B cell (primary cell): ENCODE data around the gene TIMP2. TPM values are rescaled to one million over a fixed set of nuclear protein-coding genes. Genes with fewer than 3 reads are reported as not detected.

Experiments used
- ATAC-seq: fragments of 200-7000 bp; cut with Tn5 transposase; one replicate; pipeline ENCODE4 v1.10.0; 2021; ENCODE audit warnings: low read depth, mild to moderate bottlenecking, moderate number of reproducible peaks, moderate library complexity
- CTCF ChIA-PET: fragments of 350-600 bp; sonication (Branson Sonifier 250); formaldehyde crosslinking; loops from one replicate; lab custom pipeline; 2021; ENCODE audit warnings: antibody characterized with exemption, inconsistent platforms; lab: Charles Lee
- POLR2A ChIA-PET: fragments of 350-600 bp; sonication (Branson Sonifier 250); formaldehyde crosslinking; loops from one replicate; lab custom pipeline; 2021; ENCODE audit warnings: antibody characterized with exemption; lab: Charles Lee
- DNase-seq: peaks from one replicate; pipeline ENCODE4 v3.0.0; 2013
- H2AFZ ChIP-seq: 2 replicates; pipeline ENCODE4 v1.6.1; 2012; ENCODE audit warnings: mild to moderate bottlenecking, low read depth, low read length; ENCODE audit not compliant: insufficient read depth, poor library complexity, severe bottlenecking
- H3K27ac ChIP-seq, 2 donors: 1 replicate in 1 of 2; 2 replicates in 1 of 2; pipeline ENCODE4 v1.5.1; 2012 to 2013; ENCODE audit warnings: low read length in 2 of 2, mild to moderate bottlenecking in 2 of 2, moderate library complexity in 1 of 2
- H3K27me3 ChIP-seq, 4 experiments: fragments of 200-600 bp in 1 of 4; sonication (generic) in 1 of 4; replicated peaks in 1 of 4; 1 replicate in 2 of 4; 2 replicates in 2 of 4; pipeline versions ENCODE4 v1.6.1 to v1.7.0; 2013 to 2016; ENCODE audit warnings: low read length in 3 of 4, mild to moderate bottlenecking in 2 of 4, mixed read lengths in 1 of 4, moderate library complexity in 1 of 4; ENCODE audit not compliant: insufficient read depth in 4 of 4, control insufficient read depth in 3 of 4; ENCODE audit errors: control extremely low read depth in 1 of 4
- H3K36me3 ChIP-seq, 2 experiments: replicated peaks in 1 of 2; 1 replicate in 1 of 2; 2 replicates in 1 of 2; pipeline versions ENCODE4 v1.6.1 to v1.7.1; 2013; ENCODE audit warnings: low read length in 1 of 2; ENCODE audit not compliant: insufficient read depth in 2 of 2, control insufficient read depth in 1 of 2; ENCODE audit errors: control extremely low read depth in 1 of 2, extremely low read depth in 1 of 2
- H3K4me1 ChIP-seq, 2 donors: fragments of 200-600 bp in 1 of 2; sonication (generic) in 1 of 2; 1 replicate in 1 of 2; 2 replicates in 1 of 2; pipeline versions ENCODE4 v1.5.1 to v1.6.1; 2013 to 2017; ENCODE audit warnings: low read length in 2 of 2; ENCODE audit not compliant: control insufficient read depth in 2 of 2, insufficient read depth in 2 of 2
- H3K4me2 ChIP-seq: replicated peaks from 2 replicates; pipeline ENCODE3; 2012; ENCODE audit warnings: mild to moderate bottlenecking, low read depth, low read length; ENCODE audit not compliant: poor library complexity, severe bottlenecking
- H3K4me3 ChIP-seq, 5 experiments: fragments of 200-600 bp in 1 of 5; sonication (generic) in 1 of 5; 1 replicate in 3 of 5; 2 replicates in 2 of 5; pipeline versions ENCODE4 v1.5.1 to v1.7.0; 2011 to 2016; ENCODE audit warnings: low read length in 4 of 5, mild to moderate bottlenecking in 4 of 5, low read depth in 2 of 5, control low read depth in 1 of 5, moderate library complexity in 1 of 5; ENCODE audit not compliant: insufficient read depth in 1 of 5; ENCODE audit errors: control extremely low read depth in 1 of 5, extremely low read depth in 1 of 5
- H3K79me2 ChIP-seq: fragments of 200-600 bp; sonication (generic); one replicate; pipeline ENCODE4 v1.6.0; 2016; ENCODE audit warnings: low read length; ENCODE audit not compliant: control insufficient read depth, insufficient read depth
- H3K9ac ChIP-seq: fragments of 200-600 bp; sonication (generic); 2 replicates; pipeline ENCODE4 v1.6.1; 2017; ENCODE audit warnings: mild to moderate bottlenecking, low read length, moderate library complexity
- H3K9me3 ChIP-seq, 3 donors: one replicate each; pipeline versions ENCODE4 v1.6.1 to v1.7.1; 2013; ENCODE audit warnings: low read length in 2 of 3; ENCODE audit not compliant: control insufficient read depth in 2 of 3, insufficient read depth in 1 of 3; ENCODE audit errors: control extremely low read depth in 1 of 3
- H4K20me1 ChIP-seq: 2 replicates; pipeline ENCODE4 v1.6.0; 2012; ENCODE audit warnings: mild to moderate bottlenecking, low read length; ENCODE audit not compliant: insufficient read depth, control insufficient read depth, poor library complexity, severe bottlenecking
- H3K27ac Mint-ChIP-seq: one replicate; pipeline ENCODE4 v1.8.0; 2021; ENCODE audit warnings: mixed read lengths
- H3K27me3 Mint-ChIP-seq: one replicate; pipeline ENCODE4 v1.8.0; 2021; ENCODE audit warnings: mixed read lengths
- H3K4me1 Mint-ChIP-seq: one replicate; pipeline ENCODE4 v1.8.0; 2021; ENCODE audit warnings: mixed read lengths
- H3K4me3 Mint-ChIP-seq: one replicate; pipeline ENCODE4 v1.8.0; 2021; ENCODE audit warnings: mixed read lengths
- H3K9me3 Mint-ChIP-seq: one replicate; pipeline ENCODE4 v1.8.0; 2022; ENCODE audit warnings: mixed read lengths; ENCODE audit not compliant: insufficient read depth
- EZH2 ChIP-seq: IDR thresholded peaks from 2 replicates; pipeline ENCODE4 v1.6.1; 2012; ENCODE audit warnings: borderline replicate concordance, low read depth, mild to moderate bottlenecking, moderate library complexity, low read length; ENCODE audit not compliant: insufficient read depth, poor library complexity, severe bottlenecking
- WGBS: methylation state at CpG from one replicate; pipeline ENCODE4 v1.1.5; 2013; ENCODE audit warnings: missing lambda C conversion rate; ENCODE audit not compliant: insufficient coverage; 5-methylcytosine and 5-hydroxymethylcytosine counted together
- intact Hi-C: fragments of 100-400 bp; cut with micrococcal nuclease; formaldehyde crosslinking; loops from one replicate; pipeline ENCODE4 v1.10.0; 2022
- polyA plus RNA-seq: library from polyadenylated mRNA; depleted of rRNA; stranded (reverse); fragments of >200 nt; gene quantifications from 2 replicates; pipeline ENCODE4 v1.2.3, GENCODE V29; 2012
- total RNA-seq, 2 donors: library from RNA; stranded (reverse); fragments of 120-200 nt in 1 of 2; gene quantifications; 1 replicate in 1 of 2; 2 replicates in 1 of 2; pipeline versions ENCODE4 v1.2.3 to v1.2.4, GENCODE V29; 2013 to 2022
- TF ChIP-seq, protein P1 (sequence below): fragments of 200-600 bp; IDR thresholded peaks from one replicate; pipeline ENCODE4 v1.8.0; 2022; ENCODE audit warnings: antibody characterized with exemption, mild to moderate bottlenecking

The TIMP2 gene
- total and polyA plus RNA-seq, 2 donors (not counting 1 experiment from before 2014, with no cell fraction given): 4.8 to 10.0 TPM

DNA sequence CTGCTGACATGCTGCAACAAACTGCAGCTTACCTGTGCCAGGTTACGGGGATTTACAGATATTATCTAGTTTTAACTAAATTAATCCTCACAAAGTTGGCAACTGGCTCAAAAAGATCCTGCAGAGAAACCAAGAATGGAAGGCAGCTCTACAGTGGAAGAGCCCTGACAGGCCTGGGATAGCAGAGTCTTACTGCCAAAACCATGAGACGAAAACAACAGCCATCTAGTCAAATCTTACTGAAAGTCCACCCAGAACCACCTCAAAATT, 92.7 kb downstream of the TIMP2 start:
- Histone ChIP-seq H3K4me3 (no peak overlapping the region), H3K27ac (no peak overlapping the region), H4K20me1 (peaks cover 32% of the 10 kb centered on the region), H3K4me2 (no peak overlapping the region), H3K4me1 (no peaks in the 10 kb centered on the region), H3K36me3 (peaks cover 2 to 92% of the 10 kb centered on the region in 2 experiments), H3K9me3 (no peaks in the 10 kb centered on the region), H3K27me3 (no peaks in the 10 kb centered on the region), H2AFZ (no peak overlapping the region), H3K9ac (no peak overlapping the region), H3K79me2 (peaks cover 79% of the 10 kb centered on the region)
- POLR2A ChIA-PET: no interaction called here
- H3K4me3 Mint-ChIP-seq: no peak overlapping the region
- 91% methylated on average over 2 of the region's 2 CpGs for WGBS
- H3K9me3 Mint-ChIP-seq: no peaks in the 10 kb centered on the region
- DNase-seq (no peak), ATAC-seq (no peak)
- H3K27ac Mint-ChIP-seq: no peak overlapping the region
- TF ChIP-seq, protein P1, sequence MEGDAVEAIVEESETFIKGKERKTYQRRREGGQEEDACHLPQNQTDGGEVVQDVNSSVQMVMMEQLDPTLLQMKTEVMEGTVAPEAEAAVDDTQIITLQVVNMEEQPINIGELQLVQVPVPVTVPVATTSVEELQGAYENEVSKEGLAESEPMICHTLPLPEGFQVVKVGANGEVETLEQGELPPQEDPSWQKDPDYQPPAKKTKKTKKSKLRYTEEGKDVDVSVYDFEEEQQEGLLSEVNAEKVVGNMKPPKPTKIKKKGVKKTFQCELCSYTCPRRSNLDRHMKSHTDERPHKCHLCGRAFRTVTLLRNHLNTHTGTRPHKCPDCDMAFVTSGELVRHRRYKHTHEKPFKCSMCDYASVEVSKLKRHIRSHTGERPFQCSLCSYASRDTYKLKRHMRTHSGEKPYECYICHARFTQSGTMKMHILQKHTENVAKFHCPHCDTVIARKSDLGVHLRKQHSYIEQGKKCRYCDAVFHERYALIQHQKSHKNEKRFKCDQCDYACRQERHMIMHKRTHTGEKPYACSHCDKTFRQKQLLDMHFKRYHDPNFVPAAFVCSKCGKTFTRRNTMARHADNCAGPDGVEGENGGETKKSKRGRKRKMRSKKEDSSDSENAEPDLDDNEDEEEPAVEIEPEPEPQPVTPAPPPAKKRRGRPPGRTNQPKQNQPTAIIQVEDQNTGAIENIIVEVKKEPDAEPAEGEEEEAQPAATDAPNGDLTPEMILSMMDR: no peak
- TF ChIP-seq EZH2: no peak
- H3K4me1 Mint-ChIP-seq: peaks cover 4% of the 10 kb centered on the region
- H3K27me3 Mint-ChIP-seq: no peaks in the 10 kb centered on the region
- CTCF ChIA-PET: no interaction called here
- intact Hi-C loops: no loop called here

DNA sequence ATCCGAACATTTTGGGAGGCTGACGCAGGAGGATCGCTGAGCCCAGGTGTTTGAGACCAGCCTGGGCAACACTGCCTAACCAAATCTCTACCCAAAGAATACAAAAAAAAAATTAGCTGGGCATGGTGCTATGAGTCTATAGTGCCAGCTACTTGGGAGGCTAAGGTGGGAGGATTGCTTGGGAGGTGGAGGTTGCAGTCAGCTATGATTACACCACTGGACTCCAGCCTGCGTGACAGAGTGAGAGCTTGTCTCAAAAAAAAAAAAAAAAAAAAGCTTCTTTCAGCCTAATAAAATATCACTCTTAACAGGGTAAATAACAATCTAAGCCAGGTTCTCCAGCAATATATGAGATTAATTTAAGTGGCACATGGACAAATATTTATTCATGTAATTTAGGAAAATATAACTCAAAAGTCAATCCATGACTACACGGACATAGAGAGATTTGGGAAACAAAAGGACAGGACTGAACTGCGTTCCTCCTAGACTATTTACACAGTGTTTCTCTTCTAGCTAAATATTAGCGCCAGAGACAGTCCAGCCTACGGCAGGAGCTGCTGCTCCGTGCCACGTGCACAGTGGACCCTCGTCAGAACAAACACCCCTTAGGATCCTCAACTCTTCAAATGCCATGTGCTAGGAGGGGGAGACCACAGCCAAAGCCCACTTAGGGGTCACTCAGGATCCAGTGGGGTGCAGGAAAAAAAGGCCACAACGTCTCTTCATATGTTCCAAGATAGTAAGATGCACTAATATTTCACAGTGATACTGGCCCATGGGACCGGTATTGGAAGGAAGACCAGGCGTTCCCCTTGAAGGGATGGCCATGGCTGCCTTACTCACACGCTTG, 93.3 kb downstream of the TIMP2 start:
- Histone ChIP-seq H3K9ac (no peak overlapping the region), H4K20me1 (peaks cover 29% of the 10 kb centered on the region), H2AFZ (no peak overlapping the region), H3K9me3 (no peaks in the 10 kb centered on the region), H3K27ac (no peak overlapping the region), H3K4me2 (no peak overlapping the region), H3K4me3 (no peak overlapping the region), H3K36me3 (peaks cover 2 to 92% of the 10 kb centered on the region in 2 experiments), H3K4me1 (no peaks in the 10 kb centered on the region), H3K27me3 (no peaks in the 10 kb centered on the region), H3K79me2 (peaks cover 74% of the 10 kb centered on the region)
- Mint-ChIP-seq H3K9me3 (no peaks in the 10 kb centered on the region), H3K4me3 (no peak overlapping the region), H3K4me1 (peaks cover 7% of the 10 kb centered on the region), H3K27me3 (no peaks in the 10 kb centered on the region), H3K27ac (no peak overlapping the region)
- POLR2A ChIA-PET: interaction anchor here (0.6 kb wide), 2 partner anchors 40 to 1105 kb away, joined by 3 read pairs; no protein-coding TSS in a partner anchor
- no peak for DNase-seq
- no peak for TF ChIP-seq EZH2
- TF ChIP-seq, protein P1: no peak
- ATAC-seq: no peak
- 98% methylated on average over 8 of the region's 15 CpGs for WGBS
- intact Hi-C loops: no loop called here
- CTCF ChIA-PET: interaction anchor here (1.3 kb wide), 1 partner anchor 140 kb away, joined by 3 read pairs; no protein-coding TSS in a partner anchor
